IgD-negative memory B cell (primary cell): ENCODE data around the gene SLC24A4. TPM values are rescaled to one million over a fixed set of nuclear protein-coding genes. Genes with fewer than 3 reads are reported as not detected.

Experiments used
- H3K27ac Mint-ChIP-seq, 3 donors: one replicate each; pipeline ENCODE4 v1.8.0; 2020 to 2022; ENCODE audit warnings: mild to moderate bottlenecking in 3 of 3, mixed read lengths in 3 of 3, moderate library complexity in 1 of 3
- H3K27me3 Mint-ChIP-seq: one replicate; pipeline ENCODE4 v1.8.0; 2021; ENCODE audit warnings: mixed read lengths
- H3K36me3 Mint-ChIP-seq: one replicate; pipeline ENCODE4 v1.8.0; 2020; ENCODE audit warnings: mild to moderate bottlenecking, mixed read lengths
- H3K4me1 Mint-ChIP-seq, 3 donors: one replicate each; pipeline ENCODE4 v1.8.0; 2020 to 2022; ENCODE audit warnings: mixed read lengths in 3 of 3, mild to moderate bottlenecking in 1 of 3
- H3K4me3 Mint-ChIP-seq, 4 donors: one replicate each; pipeline ENCODE4 v1.8.0; 2020 to 2022; ENCODE audit warnings: mild to moderate bottlenecking in 4 of 4, mixed read lengths in 4 of 4, moderate library complexity in 3 of 4
- H3K9me3 Mint-ChIP-seq, 3 donors: one replicate each; pipeline ENCODE4 v1.8.0; 2020 to 2021; ENCODE audit warnings: mixed read lengths in 3 of 3, mild to moderate bottlenecking in 1 of 3
- polyA plus RNA-seq: library from polyadenylated mRNA; unstranded; fragments of 300-500 nt; fragmentation: Illumina TruSeq; gene quantifications from one replicate; pipeline ENCODE4 v1.2.3, GENCODE V29; 2021

Gene SLC24A4
- polyA plus RNA-seq, 1 donor from 2014 or later = not detected

DNA sequence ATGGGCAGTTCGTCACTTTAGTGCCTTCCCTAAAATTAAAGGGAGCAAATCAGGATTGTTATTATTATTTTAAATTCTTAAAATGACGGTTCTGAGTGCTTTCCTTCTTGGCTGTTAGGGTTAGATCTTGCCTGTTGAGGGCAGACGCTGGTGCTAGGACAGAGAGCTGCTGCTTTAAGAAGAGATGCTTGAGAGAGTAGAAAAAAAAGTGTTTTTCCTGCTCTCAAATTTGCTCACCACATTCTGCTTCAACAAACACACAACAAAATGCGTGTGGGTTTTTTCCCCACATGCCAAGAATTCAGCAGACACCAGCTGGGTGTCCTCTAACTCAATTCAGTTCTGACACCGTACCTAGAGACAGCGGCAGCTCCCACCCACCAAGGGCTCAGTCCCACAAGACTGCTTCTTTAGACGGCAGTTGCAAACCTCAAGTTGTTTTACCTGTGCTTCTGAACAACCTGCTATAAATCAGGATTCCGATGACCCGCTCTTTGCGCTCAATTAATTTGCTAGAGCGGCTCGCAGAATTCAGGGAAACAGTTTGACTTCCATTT lies 114.8 kb downstream of the SLC24A4 start:
- peaks cover 7 to 9% (median 8%) of the 10 kb centered on the region in 3 donors for H3K4me1 Mint-ChIP-seq
- H3K27ac Mint-ChIP-seq = no peak overlapping the region
- H3K9me3 Mint-ChIP-seq = peaks cover 2 to 17% (median 5%) of the 10 kb centered on the region in 3 donors
- H3K27me3 Mint-ChIP-seq = peaks cover 6% of the 10 kb centered on the region
- no peak overlapping the region for H3K4me3 Mint-ChIP-seq
- no peaks in the 10 kb centered on the region for H3K36me3 Mint-ChIP-seq

DNA sequence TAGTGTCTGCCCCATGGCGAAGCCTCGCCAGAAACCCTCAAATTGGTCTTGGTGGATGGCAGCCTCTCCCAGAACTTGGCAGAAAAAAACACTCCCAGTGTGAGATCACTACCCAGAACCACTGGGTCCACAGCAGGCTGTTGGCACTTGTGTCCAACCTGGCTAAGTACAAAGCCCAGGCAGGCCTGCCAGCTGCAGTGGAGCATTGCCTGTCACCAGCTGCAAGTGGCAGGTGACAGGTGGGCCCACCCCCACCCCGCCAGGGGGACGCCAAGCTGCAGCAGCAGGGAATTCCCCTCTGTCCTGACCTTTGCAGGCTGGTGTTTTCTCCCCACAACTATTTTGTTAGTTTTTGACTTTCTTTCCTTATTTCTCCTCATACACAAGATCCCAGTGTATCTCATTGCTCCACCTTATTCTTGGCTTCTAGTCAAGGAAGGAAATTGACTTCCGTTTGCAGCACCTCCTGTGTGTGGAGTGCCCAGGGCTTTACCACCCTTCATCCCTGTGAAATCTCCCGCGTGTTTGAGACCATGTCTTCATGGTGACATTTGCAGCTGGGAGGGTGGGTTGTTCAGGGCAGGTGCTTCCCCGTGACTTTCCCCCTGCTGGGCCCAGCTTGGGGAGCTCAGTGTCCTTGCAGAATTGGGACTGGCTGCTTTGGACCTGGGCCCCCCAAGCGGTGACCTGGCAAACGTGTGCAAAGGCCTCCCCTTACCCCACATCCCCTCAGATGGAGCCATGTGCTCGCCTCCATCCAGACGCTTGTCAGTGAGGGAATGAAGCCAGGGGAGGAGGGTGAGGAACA lies 116.8 kb downstream of the SLC24A4 start:
- H3K4me3 Mint-ChIP-seq = no peak overlapping the region
- H3K9me3 Mint-ChIP-seq = peaks cover 0 to 6% (median 3%) of the 10 kb centered on the region in 3 donors
- no peaks in the 10 kb centered on the region for H3K36me3 Mint-ChIP-seq
- H3K27me3 Mint-ChIP-seq = peaks cover 6% of the 10 kb centered on the region
- H3K27ac Mint-ChIP-seq = no peak overlapping the region
- peaks cover 7 to 9% (median 8%) of the 10 kb centered on the region in 3 donors for H3K4me1 Mint-ChIP-seq

DNA sequence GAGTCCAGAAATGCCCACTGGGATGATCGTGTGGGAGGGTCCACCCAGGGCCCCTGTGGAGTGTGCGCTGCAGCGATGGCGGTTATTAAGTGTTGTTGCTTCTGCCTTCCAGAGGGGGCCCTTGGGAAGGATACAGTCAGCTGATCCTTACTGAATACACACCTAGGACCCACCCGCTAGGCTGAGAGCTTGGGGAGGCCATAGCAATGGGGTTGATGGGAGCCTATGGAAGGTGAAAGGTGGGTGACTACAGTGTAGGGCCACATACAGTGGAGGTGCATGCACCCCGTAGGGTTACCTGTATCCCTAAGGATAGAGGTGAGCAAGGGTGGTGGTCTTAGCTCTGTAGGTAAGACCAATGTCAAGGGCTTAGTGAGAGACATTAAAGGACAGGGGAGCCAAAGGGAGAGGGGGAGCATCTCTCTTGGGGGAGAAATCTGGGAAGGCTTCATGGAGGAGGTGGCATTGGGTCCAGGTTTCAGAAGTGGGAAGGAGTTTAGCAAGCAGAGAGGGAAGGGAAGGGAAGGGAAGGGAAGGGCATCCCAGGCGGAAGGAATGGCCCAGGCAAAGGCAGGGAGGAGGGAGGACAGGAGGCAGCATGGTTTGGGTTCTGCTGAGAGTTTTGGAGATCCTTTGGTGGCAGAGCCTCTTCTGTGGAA lies 117.5 kb downstream of the SLC24A4 start:
- Mint-ChIP-seq H3K36me3 (no peaks in the 10 kb centered on the region), H3K27ac (no peak overlapping the region), H3K4me3 (no peak overlapping the region), H3K27me3 (peaks cover 6% of the 10 kb centered on the region), H3K9me3 (peaks cover 0 to 6% (median 4%) of the 10 kb centered on the region in 3 donors), H3K4me1 (peaks cover 7 to 9% (median 8%) of the 10 kb centered on the region in 3 donors)

DNA sequence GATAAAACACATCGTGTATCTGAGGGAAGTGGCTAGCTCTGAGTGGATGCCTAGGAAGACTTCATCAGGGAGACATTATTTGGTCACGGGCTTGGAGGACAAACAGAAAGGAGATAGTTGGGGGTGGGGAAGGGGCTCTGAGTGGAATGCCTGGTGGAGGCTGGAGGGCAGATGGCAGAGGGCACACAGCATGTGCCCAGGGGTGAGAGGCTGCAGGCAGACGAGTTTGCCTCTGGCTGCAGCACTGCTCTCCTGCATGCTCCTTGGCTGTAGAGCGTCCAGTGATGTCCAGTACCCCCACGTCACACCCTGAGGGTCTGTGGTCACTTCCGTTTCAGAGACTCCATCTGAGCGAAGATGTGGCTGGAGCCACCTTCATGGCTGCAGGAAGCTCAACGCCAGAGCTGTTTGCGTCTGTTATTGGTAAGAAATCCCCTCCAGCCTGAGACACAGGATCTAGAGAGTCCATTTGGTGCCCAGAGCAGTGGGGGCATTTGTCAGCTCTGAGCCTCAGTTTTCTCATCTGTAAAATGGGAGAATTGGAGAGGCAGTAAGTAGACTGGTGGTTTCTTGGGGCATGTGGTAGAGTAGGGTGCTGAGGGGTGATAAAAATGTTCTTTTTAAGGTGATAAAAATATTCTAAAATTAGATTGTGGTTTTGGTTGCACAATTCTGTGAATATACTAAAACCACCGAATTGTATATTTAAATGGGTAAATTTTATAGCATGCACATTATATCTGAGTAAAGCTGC lies 119.0 kb downstream of the SLC24A4 start:
- Mint-ChIP-seq H3K36me3 (no peaks in the 10 kb centered on the region), H3K4me3 (peak overlapping the region in 1 of 4 donors; percentile 58), H3K27me3 (peaks cover 6% of the 10 kb centered on the region), H3K27ac (no peak overlapping the region), H3K9me3 (peaks cover 0 to 4% (median 3%) of the 10 kb centered on the region in 3 donors), H3K4me1 (peaks cover 8 to 10% (median 9%) of the 10 kb centered on the region in 3 donors)

DNA sequence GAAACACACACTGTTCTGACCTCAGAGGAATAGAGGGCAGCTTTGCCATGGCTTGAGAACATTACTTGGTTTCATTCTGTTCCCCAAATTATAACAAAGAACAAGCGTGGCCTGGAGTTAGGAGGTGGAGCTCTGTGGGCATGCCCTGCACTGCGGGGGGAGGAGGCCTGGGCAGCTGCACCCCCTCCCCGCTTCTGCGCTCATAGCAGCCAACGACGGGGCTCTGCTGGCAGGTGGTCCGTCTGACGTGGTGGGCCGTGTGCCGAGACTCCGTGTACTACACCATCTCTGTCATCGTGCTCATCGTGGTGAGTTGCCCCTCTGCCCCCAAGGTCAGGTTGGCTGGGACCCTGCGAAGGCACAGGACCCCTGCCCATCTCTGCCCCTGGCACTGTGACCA lies 120.2 kb downstream of the SLC24A4 start:
- H3K36me3 Mint-ChIP-seq = no peaks in the 10 kb centered on the region
- peaks cover 6 to 10% (median 9%) of the 10 kb centered on the region in 3 donors for H3K4me1 Mint-ChIP-seq
- peaks cover 6% of the 10 kb centered on the region for H3K27me3 Mint-ChIP-seq
- H3K9me3 Mint-ChIP-seq = peaks cover 0 to 4% (median 0%) of the 10 kb centered on the region in 3 donors
- H3K27ac Mint-ChIP-seq = no peak overlapping the region
- H3K4me3 Mint-ChIP-seq = no peak overlapping the region

DNA sequence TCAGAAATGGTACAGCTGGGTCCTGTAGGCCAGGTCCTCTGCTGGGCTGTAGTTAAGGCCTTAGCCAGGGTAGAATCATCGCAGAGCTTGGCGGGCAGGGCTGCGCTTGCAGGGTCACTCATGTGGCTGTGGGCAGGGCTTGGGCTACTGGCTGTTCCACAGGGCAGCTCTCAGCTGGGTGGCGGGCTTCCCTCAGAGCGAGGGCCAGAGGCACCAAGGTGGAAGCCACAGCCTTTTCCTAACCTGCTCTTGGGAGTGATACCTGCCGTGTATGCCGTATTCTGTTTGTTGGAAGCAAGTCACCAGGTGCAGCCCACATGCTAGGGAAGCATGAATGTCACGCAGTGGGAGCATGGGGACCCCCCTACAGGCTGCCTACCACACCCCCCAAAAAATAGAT lies 120.8 kb downstream of the SLC24A4 start:
- no peaks in the 10 kb centered on the region for H3K36me3 Mint-ChIP-seq
- H3K9me3 Mint-ChIP-seq = peaks cover 0 to 4% (median 0%) of the 10 kb centered on the region in 3 donors
- H3K4me1 Mint-ChIP-seq = peaks cover 6 to 10% (median 9%) of the 10 kb centered on the region in 3 donors
- peaks cover 6% of the 10 kb centered on the region for H3K27me3 Mint-ChIP-seq
- H3K4me3 Mint-ChIP-seq = no peak overlapping the region
- no peak overlapping the region for H3K27ac Mint-ChIP-seq

DNA sequence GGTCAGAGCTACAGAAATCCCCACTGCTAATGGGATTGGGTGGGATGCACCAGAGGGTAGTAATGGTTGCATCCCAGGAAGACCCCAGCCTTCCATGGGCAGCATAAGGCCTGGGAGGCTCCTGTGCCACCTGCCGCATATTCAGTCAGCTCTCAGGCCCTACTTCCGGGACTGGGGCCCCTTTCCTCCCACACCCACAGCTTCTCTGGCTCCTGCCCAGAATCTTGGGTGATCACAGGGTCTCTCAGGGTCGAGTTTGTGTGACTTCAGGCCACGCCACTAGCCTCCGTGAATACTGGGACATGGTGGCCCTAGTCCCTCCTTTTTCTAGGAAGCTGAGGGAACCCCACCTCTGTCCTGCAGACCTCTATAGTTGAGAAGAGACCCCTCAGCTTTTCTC lies 123.8 kb downstream of the SLC24A4 start:
- Mint-ChIP-seq H3K9me3 (peaks cover 0 to 2% (median 0%) of the 10 kb centered on the region in 3 donors), H3K27me3 (no peaks in the 10 kb centered on the region), H3K27ac (no peak overlapping the region), H3K4me3 (no peak overlapping the region), H3K36me3 (no peaks in the 10 kb centered on the region), H3K4me1 (peaks cover 3 to 5% (median 4%) of the 10 kb centered on the region in 3 donors)

DNA sequence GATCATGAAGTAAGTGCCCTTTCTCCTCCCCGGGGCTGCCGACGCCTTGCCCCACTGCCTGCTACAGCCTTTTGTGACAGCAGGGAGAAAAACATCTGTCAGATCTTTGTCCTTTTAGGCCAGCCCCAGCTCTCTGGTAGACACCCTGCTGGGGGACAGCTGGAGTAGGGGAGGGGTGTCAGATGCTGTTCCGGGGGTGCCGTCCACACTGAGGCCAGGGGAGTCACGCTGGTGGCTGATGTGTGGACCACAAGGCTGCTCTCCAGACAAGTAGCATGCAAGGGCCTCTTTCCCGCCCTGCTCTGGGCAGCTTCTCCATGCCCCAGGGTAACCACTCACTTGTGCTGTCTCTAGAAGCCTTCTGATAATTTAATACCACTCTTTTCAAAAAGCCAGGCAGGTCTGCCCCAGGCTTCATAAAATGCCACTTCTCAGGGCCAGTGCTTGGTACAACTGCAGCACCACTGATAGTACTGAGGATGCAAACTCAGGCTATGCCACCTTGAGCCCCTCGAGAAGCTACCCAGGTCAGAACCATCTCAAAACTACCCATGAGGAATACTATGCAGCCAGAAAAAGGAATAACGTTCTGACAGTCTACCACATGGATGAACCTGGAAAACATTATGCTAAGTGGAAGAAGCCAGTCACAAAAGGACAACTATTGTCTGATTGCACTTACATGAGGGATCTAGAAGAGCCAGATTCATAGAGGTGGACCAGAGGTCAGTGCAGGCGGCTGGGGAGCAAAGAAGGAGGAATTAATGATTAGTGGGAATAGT lies 124.6 kb downstream of the SLC24A4 start:
- no peaks in the 10 kb centered on the region for H3K27me3 Mint-ChIP-seq
- H3K9me3 Mint-ChIP-seq = peaks cover 0 to 2% (median 0%) of the 10 kb centered on the region in 3 donors
- no peak overlapping the region for H3K27ac Mint-ChIP-seq
- H3K4me3 Mint-ChIP-seq = no peak overlapping the region
- H3K4me1 Mint-ChIP-seq = peaks cover 0 to 3% (median 0%) of the 10 kb centered on the region in 3 donors
- H3K36me3 Mint-ChIP-seq = no peaks in the 10 kb centered on the region

DNA sequence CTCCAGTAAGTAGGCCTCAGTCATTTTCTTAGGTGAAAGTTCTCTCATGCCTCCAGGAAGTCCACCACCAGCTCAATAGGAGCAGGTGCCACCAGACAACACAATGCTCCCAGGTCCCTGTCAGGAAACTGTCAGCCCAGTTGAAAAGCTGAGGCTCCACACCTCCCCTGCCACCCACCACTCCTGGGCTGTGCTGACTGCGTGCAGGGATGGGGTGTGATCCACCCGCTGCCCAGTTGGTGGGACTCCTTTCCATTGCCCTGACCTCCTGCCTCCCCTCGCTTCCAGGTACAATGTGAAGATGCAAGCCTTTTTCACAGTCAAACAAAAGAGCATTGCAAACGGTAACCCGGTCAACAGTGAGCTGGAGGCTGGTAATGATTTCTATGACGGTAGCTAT lies 125.8 kb downstream of the SLC24A4 start:
- Mint-ChIP-seq H3K9me3 (peaks cover 0 to 2% (median 0%) of the 10 kb centered on the region in 3 donors), H3K27ac (no peak overlapping the region), H3K36me3 (no peaks in the 10 kb centered on the region), H3K4me3 (no peak overlapping the region), H3K27me3 (no peaks in the 10 kb centered on the region), H3K4me1 (peaks cover 0 to 3% (median 0%) of the 10 kb centered on the region in 3 donors)

DNA sequence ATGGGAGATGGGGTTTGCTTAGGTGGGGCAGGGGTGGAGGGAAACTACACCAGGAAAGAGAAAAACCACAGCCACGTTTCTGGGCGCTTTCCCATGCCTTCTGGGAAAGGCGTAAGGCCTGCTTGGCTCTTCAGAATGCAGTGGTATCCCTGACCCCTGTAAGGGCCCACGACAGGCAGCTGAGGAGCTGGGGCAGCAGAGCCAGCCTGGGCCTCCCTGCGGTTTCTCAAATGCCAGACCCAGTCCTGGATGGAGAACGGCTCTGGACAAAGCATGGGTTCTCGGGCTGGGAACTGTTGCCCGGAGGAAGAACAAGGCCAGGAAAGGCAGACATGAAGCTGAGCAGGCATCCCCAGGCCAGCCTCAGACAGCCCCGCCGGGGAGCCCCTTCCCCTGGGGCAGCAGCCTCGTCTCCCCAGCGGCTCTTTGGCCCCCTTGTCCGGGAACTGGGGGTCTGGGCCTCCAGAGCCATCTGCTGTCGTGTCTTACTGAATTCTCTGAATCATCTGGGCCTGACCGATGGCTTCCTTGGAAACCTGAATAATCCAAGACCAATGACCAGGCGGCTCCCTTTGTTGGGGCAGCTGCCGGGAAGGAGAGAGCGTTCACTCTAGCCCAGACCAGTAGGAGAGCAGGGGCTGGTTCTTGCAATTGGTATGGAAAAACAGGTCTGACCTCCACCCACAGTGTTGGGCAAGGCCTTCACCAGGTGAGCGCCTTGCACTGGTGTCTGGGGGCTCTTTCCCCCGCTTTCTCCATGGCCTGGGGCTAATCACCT lies 126.6 kb downstream of the SLC24A4 start:
- peak overlapping the region in 1 of 3 donors; percentile 64 for H3K27ac Mint-ChIP-seq
- peaks cover 0 to 3% (median 0%) of the 10 kb centered on the region in 3 donors for H3K4me1 Mint-ChIP-seq
- H3K9me3 Mint-ChIP-seq = peaks cover 0 to 2% (median 0%) of the 10 kb centered on the region in 3 donors
- no peaks in the 10 kb centered on the region for H3K36me3 Mint-ChIP-seq
- H3K27me3 Mint-ChIP-seq = no peaks in the 10 kb centered on the region
- H3K4me3 Mint-ChIP-seq = no peak overlapping the region

DNA sequence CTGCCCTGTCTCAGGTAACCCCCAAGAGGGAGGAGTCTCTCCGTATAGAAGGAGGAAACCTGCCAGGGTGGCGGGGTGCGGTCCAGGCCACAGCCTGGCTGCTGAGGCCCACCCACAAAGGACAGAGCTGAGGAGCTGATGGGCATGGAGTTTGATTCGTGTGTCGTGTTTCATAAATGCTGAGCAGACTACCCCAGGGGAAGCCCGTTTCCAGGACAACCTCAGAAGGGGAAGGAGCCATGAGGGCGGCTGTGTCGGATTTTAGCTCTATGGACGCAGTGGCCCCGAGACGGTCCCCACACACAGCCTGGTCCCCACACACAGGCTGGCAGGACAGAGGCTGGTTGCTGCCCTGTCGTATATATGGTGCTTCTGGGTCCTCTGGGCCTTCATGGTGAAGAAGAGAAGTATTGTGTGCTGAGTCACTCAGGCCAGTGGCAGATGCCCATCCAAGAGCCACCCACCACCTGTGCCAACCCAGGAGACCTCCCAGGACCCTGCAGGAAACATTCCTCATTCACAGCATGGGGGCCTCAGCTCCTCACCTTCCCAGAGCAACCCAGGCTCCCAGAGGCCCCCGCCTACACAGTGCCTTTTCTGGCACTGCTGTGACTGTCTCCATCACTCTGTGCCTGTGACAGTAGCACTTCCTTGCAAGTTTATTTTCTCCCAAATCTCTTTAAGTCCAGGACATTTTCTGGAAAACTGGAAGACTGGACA lies 127.5 kb downstream of the SLC24A4 start:
- Mint-ChIP-seq H3K9me3 (peaks cover 0 to under 1% (median 0%) of the 10 kb centered on the region in 3 donors), H3K4me1 (peaks cover 0 to 3% (median 0%) of the 10 kb centered on the region in 3 donors), H3K36me3 (no peaks in the 10 kb centered on the region), H3K27ac (no peak overlapping the region), H3K4me3 (no peak overlapping the region), H3K27me3 (no peaks in the 10 kb centered on the region)

DNA sequence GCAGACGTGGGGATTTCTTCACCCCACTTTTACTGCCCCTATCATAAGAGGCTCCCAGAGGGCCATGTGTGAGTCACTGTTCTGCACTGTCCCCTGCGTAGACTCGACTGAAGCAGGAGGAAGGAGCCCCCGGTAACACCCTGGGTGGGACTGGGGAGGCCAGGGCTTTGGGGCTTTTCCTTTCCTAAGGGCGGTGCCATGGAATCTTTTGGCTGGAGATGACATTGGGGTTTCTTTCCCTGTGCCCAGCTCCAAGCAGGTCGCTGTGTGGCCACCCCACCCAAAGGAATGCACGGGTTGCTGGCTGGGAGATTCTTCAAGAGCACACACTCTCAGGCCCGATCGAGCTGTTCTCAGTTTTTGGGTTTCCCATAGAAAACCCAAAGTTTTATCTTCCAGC lies 128.3 kb downstream of the SLC24A4 start:
- no peaks in the 10 kb centered on the region for H3K27me3 Mint-ChIP-seq
- no peaks in the 10 kb centered on the region for H3K9me3 Mint-ChIP-seq
- H3K4me1 Mint-ChIP-seq = peaks cover 0 to 2% (median 0%) of the 10 kb centered on the region in 3 donors
- no peak overlapping the region for H3K27ac Mint-ChIP-seq
- no peaks in the 10 kb centered on the region for H3K36me3 Mint-ChIP-seq
- H3K4me3 Mint-ChIP-seq = no peak overlapping the region

DNA sequence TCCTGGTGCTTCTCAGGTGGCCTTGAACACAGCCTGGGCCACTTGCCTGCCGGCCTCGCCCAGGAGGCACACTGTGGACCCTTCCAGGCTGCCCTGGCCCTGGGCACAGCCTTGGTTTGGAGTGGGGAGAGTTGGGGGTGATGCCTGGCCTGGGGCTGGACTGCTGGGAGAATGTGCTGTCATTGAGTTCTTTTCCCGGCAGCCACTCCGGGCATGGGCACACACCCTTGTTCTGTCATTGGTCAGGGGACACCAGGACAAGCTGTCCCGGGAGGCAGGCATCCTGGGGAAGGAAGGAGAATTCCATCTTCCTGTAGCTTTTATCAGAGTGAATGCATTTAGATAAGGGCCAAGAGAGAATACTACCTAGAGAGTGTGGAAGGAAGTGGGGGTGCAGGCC lies 128.8 kb downstream of the SLC24A4 start:
- Mint-ChIP-seq H3K27me3 (no peaks in the 10 kb centered on the region), H3K27ac (no peak overlapping the region)

More for the DNA sequence above, 128.8 kb downstream of the SLC24A4 start:
- no peaks in the 10 kb centered on the region for H3K36me3 Mint-ChIP-seq
- H3K9me3 Mint-ChIP-seq = no peaks in the 10 kb centered on the region
- peaks cover 0 to 2% (median 0%) of the 10 kb centered on the region in 3 donors for H3K4me1 Mint-ChIP-seq
- H3K4me3 Mint-ChIP-seq = no peak overlapping the region
